ENCODE results near the gene NACC1. TPM values are rescaled to one million over a fixed set of nuclear protein-coding genes. Genes with fewer than 3 reads are reported as not detected.

NACC1 gene
- total and polyA plus RNA-seq, 2 of the 8 experiments (the other 6 are each of a cell fraction or from before 2014, with no cell fraction given), result 234 to 301 TPM

GRCh38 chr19:13154911-13155471 is 36.9 kb downstream of the NACC1 start:
- Histone ChIP-seq H3K4me3 (ENCODE audit: extremely low read depth in 1 of 4, insufficient read depth in 2 of 4, low read depth in 3 of 4, low read length in 4 of 4) (peak overlapping the region; percentile 90 to 99 (median 92)), H4K8ac (ENCODE audit: extremely low read depth, insufficient read depth, low read length) (peak overlapping the region; percentile 63; the same call in 1 of the 2 replicates), H2BK12ac (ENCODE audit: low read depth, low read length) (peak overlapping the region; percentile 95), H4K91ac (replicated peaks; ENCODE audit: insufficient read length, low read length) (peak overlapping the region; percentile 75), H2BK15ac (ENCODE audit: low read length) (0 out of 2 replicates have a peak overlapping the region, but pooled peaks have one; percentile 88), H4K5ac (ENCODE audit: insufficient read length, low read depth, low read length) (peak overlapping the region; percentile 42), H3K23ac (ENCODE audit: insufficient read length) (no peak overlapping the region), H2BK5ac (ENCODE audit: low read depth, low read length) (peak overlapping the region; percentile 93), H3K27me3 (replicated peaks in 1 of 4; ENCODE audit: control insufficient read depth in 3 of 4, extremely low read depth in 1 of 4, insufficient read depth in 3 of 4, low read length in 3 of 4) (no peaks in the 10 kb centered on the region; a peak in 1 of 7 replicates), H3K23me2 (ENCODE audit: low read depth, low read length) (peaks cover 21% of the 10 kb centered on the region), H3K18ac (ENCODE audit: extremely low read depth, low read length) (peak overlapping the region; percentile 55), H3K36me3 (ENCODE audit: control insufficient read depth in 2 of 4, insufficient read depth in 4 of 4, low read length in 3 of 4) (peaks cover 0 to 7% (median 2%) of the 10 kb centered on the region in 4 experiments; a peak in 2 of 8 replicates), H3K4me2 (ENCODE audit: insufficient read depth in 1 of 2, low read depth in 2 of 2, low read length in 2 of 2) (peak overlapping the region; percentile 77 to 82), H2AFZ (ENCODE audit: low read length) (no peak overlapping the region), H4K20me1 (replicated peaks in 1 of 2; ENCODE audit: control insufficient read depth in 1 of 2, insufficient read depth in 2 of 2, low read length in 2 of 2) (peaks cover 7 to 11% of the 10 kb centered on the region in 2 experiments), H3K56ac (replicated peaks; ENCODE audit: insufficient read length, low read depth, low read length) (no peak overlapping the region), H3K9ac (replicated peaks in 1 of 4; ENCODE audit: extremely low read depth in 1 of 4, low read depth in 3 of 4, low read length in 3 of 4) (peak overlapping the region in 3 of 4 experiments; percentile 80 to 97 (median 92); a peak in 5 of 7 replicates), H3K14ac (ENCODE audit: insufficient read length) (no peak overlapping the region), H3K27ac (ENCODE audit: low read depth, low read length) (peak overlapping the region; percentile 85), H2BK120ac (replicated peaks; ENCODE audit: low read depth, low read length) (peak overlapping the region; percentile 75), H3K9me3 (ENCODE audit: insufficient read depth in 2 of 2, low read depth in 1 of 2, low read length in 1 of 2) (no peaks in the 10 kb centered on the region), H2AK5ac (ENCODE audit: low read depth, low read length) (peak overlapping the region; percentile 99), H3K79me2 (ENCODE audit: control insufficient read depth in 1 of 2, insufficient read depth in 2 of 2, low read length in 2 of 2) (peaks cover 17 to 37% of the 10 kb centered on the region in 2 experiments), H3K4ac (replicated peaks; ENCODE audit: insufficient read length, low read depth, low read length) (peak overlapping the region; percentile 47), H3K79me1 (ENCODE audit: low read depth, low read length) (no peaks in the 10 kb centered on the region), H3K4me1 (replicated peaks in 1 of 4; ENCODE audit: control insufficient read depth in 3 of 4, insufficient read depth in 4 of 4, low read length in 3 of 4) (peaks cover 0 to 8% (median 6%) of the 10 kb centered on the region in 4 experiments; a peak in 6 of 7 replicates), H2BK20ac (ENCODE audit: low read length) (0 out of 2 replicates have a peak overlapping the region, but pooled peaks have one; percentile 7)
- 1% methylated on average over 24 of the region's 24 CpGs; no CpG with 5 or more reads in 1 of the 2 experiments for WGBS, 2 experiments (ENCODE audit: extremely low coverage in 1 of 2, insufficient coverage in 1 of 2, insufficient read length in 1 of 2, insufficient replicate concordance in 2 of 2, low coverage in 1 of 2, low lambda C conversion rate in 2 of 2, missing lambda C conversion rate in 1 of 2)
- DNase-seq (ENCODE audit: low read depth in 1 of 2, low spot score in 2 of 2), result peak in 1 of 2 experiments; percentile 90
- no peak for FAIRE-seq
- CTCF ChIA-PET (ENCODE audit: partially characterized antibody), result interaction anchor here (0.6 to 1.3 kb wide), 4 partner anchors 9 to 269 kb away, joined by 3 to 4 read pairs (median 4); no protein-coding TSS in a partner anchor
- POLR2A ChIA-PET (ENCODE audit: partially characterized antibody), result interaction anchor here (0.7 to 9.6 kb wide), 24 partner anchors 11 to 458 kb away, joined by 3 to 530 read pairs (median 5); partner anchors contain the start of genes NACC1, TNPO2 and TRMT1
- peak in 2 of 3 experiments; percentile 28 to 38; a peak in 2 of 4 replicates for TF ChIP-seq CTCF (IDR thresholded peaks at IDR 0.05; ENCODE audit: control extremely low read depth in 1 of 3, insufficient read depth in 1 of 3, low read depth in 1 of 3, low read length in 3 of 3)
- peak; percentile 75 to 86; a peak in 2 of 4 replicates for TF ChIP-seq SIN3A (conservative IDR thresholded peaks at IDR 0.05 in 1 of 2, IDR thresholded peaks at IDR 0.05 in 1 of 2; ENCODE audit: low read depth in 1 of 2, low read length in 2 of 2)
- peak; percentile 85 for TF ChIP-seq POLR2AphosphoS5 (IDR thresholded peaks at IDR 0.05; ENCODE audit: low read depth, low read length)
- no peak for TF ChIP-seq CEBPB (IDR thresholded peaks at IDR 0.05; ENCODE audit: low read depth, low read length)
- peak in 1 of 2 experiments; percentile 81; a peak in 1 of 3 replicates for TF ChIP-seq EP300 (IDR thresholded peaks at IDR 0.05; ENCODE audit: borderline replicate concordance in 1 of 2, low read depth in 2 of 2, low read length in 2 of 2)
- TF ChIP-seq KDM1A (IDR thresholded peaks at IDR 0.05; ENCODE audit: borderline replicate concordance, low read length), result peak; percentile 99
- no peak for TF ChIP-seq JUN (IDR thresholded peaks at IDR 0.05; ENCODE audit: low read depth, low read length)
- no peak for TF ChIP-seq CHD1 (IDR thresholded peaks at IDR 0.05; ENCODE audit: low read depth, low read length)

Measured in H1 (cell line).